ENCODE measurements around the gene IER5.

IER5 gene

DNA sequence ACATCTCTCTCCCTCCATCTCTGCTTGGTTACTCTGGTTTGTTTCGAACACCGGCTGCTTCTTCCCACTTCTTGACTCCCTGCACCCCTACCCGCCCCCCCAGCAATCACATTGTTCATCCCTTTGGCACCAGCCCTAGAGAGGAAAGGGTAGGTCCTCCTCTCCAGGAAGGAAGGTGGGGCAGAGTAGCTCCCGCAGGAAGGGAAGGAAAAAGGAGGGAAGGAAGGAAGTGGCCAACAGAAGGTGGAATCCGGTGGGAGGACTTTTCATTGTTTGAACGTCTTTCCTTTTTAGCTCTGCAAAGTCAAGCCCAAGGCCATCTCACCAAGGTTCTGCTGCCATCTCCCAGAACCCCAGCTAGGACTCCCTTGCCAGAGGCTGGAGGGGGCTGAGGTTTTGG is 18.0 kb downstream of the IER5 start:
- Histone ChIP-seq H3K27ac (peak overlapping the region in 1 of 2 donors; percentile 67), H3K4me3 (no peak overlapping the region), H3K4me1 (peaks cover 0 to 18% (median 8%) of the 10 kb centered on the region in 4 donors), H3K27me3 (no peaks in the 10 kb centered on the region), H3K9me3 (no peaks in the 10 kb centered on the region), H3K36me3 (no peaks in the 10 kb centered on the region)
- intact Hi-C loops (cut with DNase I; ENCODE audit: low total_unique reads), result no loop called here
- TF ChIP-seq, protein P1, sequence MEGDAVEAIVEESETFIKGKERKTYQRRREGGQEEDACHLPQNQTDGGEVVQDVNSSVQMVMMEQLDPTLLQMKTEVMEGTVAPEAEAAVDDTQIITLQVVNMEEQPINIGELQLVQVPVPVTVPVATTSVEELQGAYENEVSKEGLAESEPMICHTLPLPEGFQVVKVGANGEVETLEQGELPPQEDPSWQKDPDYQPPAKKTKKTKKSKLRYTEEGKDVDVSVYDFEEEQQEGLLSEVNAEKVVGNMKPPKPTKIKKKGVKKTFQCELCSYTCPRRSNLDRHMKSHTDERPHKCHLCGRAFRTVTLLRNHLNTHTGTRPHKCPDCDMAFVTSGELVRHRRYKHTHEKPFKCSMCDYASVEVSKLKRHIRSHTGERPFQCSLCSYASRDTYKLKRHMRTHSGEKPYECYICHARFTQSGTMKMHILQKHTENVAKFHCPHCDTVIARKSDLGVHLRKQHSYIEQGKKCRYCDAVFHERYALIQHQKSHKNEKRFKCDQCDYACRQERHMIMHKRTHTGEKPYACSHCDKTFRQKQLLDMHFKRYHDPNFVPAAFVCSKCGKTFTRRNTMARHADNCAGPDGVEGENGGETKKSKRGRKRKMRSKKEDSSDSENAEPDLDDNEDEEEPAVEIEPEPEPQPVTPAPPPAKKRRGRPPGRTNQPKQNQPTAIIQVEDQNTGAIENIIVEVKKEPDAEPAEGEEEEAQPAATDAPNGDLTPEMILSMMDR (IDR thresholded peaks at IDR 0.05), result no peak
- peak in 1 of 2 donors; percentile 44 for DNase-seq

DNA sequence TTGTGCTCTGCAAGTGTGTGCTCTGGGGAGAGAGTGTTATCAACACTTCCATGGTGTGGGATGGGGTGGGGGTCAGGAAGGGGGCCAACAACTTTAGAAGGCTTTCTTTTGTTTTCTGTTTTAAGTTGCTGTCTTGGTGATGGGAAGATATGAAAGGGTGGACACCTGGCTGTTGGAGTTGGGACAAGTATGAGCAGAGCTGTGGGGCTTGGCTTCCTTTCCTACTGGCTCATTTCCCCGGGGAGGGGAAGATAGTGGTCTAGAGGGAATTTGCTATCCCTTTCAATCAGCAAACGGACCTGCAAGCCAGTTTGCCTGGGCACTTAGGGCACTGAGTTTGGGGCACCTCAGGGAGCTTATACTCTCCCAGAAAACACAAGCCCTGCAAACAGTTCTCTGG is 19.2 kb downstream of the IER5 start:
- peaks cover 0 to 26% (median 19%) of the 10 kb centered on the region in 4 donors for H3K4me1 ChIP-seq
- no peak overlapping the region for H3K27ac ChIP-seq
- no peak for DNase-seq
- intact Hi-C loops (cut with DNase I; ENCODE audit: low total_unique reads), result no loop called here
- no peaks in the 10 kb centered on the region for H3K36me3 ChIP-seq
- H3K9me3 ChIP-seq, result no peaks in the 10 kb centered on the region
- TF ChIP-seq, protein P1 (IDR thresholded peaks at IDR 0.05), result no peak
- H3K4me3 ChIP-seq, result no peak overlapping the region
- no peaks in the 10 kb centered on the region for H3K27me3 ChIP-seq

DNA sequence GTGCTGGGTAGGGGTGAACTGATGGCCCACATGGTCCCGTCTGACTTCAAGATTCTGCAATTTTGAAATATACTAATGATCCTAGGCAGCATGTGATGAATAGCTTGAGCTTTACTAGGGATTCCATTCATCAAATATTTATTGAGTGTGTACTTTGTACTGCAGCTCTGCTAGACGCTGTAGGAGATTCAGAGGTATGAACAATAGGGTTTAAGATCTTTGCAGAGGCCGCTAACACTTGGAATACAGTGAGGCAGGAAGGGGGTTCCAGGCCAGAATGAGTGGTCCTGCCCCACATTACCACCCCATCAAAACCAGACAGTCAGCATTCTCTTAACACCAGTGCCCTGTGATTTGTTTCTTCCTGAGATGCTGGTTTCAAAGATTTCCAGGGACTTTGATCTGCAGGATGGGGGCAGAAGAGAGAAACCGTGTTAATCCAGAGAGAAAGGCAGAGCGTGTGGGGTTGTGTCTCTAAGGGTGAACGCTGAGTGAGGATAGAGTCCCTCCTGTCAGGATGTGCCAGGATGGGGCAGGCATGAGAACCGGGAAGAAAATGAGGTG is 19.9 kb downstream of the IER5 start:
- Histone ChIP-seq H3K4me1 (peaks cover 0 to 33% (median 26%) of the 10 kb centered on the region in 4 donors), H3K36me3 (no peaks in the 10 kb centered on the region), H3K27ac (no peak overlapping the region), H3K9me3 (no peaks in the 10 kb centered on the region), H3K4me3 (no peak overlapping the region), H3K27me3 (no peaks in the 10 kb centered on the region)
- intact Hi-C loops (cut with DNase I; ENCODE audit: low total_unique reads), result no loop called here
- TF ChIP-seq, protein P1 (IDR thresholded peaks at IDR 0.05), result no peak
- no peak for DNase-seq

DNA sequence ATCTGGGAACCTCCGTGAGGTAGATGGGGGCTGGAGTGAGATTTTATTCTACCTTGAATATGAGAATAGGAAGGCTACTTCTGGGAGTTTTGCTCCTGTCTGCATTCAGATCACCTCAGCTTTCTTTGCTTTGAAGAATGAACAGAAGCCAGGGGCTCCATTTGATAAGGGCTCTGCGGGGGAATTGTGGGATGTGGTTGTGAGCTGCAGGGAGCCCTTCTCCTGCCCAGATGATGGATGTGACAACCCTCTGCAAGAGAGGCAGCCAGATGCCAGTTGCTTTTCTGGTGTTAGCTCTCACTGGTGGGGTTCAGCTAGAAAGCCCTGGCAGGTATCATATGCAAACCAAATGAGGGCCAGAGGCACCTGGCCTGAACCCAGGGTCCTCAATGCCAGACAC is 21.5 kb downstream of the IER5 start:
- TF ChIP-seq, protein P1 (IDR thresholded peaks at IDR 0.05), result no peak
- intact Hi-C loops (cut with DNase I; ENCODE audit: low total_unique reads), result no loop called here
- H3K4me1 ChIP-seq, result peaks cover 0 to 27% (median 23%) of the 10 kb centered on the region in 4 donors
- H3K36me3 ChIP-seq, result no peaks in the 10 kb centered on the region
- no peak overlapping the region for H3K27ac ChIP-seq
- no peaks in the 10 kb centered on the region for H3K27me3 ChIP-seq
- no peaks in the 10 kb centered on the region for H3K9me3 ChIP-seq
- DNase-seq, result no peak
- no peak overlapping the region for H3K4me3 ChIP-seq

DNA sequence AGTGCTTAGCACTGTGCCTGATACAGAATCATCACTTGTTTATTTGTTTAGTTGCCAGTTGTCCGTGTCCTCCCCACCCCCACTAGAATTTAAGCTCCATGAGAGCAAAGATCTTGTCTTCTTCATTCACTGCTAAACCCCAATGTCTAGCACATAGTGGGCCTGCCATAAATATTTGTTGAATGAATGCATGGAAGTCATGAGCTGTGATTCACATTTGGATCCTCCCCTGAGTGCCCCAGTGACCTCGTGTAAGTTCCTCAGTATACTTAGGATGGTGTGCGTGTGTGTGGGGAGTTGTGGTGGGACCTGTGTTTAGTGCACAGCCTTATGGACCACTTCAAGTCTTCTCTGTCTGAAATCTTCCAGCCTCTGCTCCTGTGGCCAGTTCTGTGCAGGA is 23.1 kb downstream of the IER5 start:
- Histone ChIP-seq H3K4me3 (no peak overlapping the region), H3K27ac (peak overlapping the region in 1 of 2 donors; percentile 53), H3K4me1 (peaks cover 0 to 23% (median 18%) of the 10 kb centered on the region in 4 donors)

More for the DNA sequence above, 23.1 kb downstream of the IER5 start:
- Histone ChIP-seq H3K27me3 (no peaks in the 10 kb centered on the region), H3K9me3 (no peaks in the 10 kb centered on the region), H3K36me3 (no peaks in the 10 kb centered on the region)
- intact Hi-C loops (cut with DNase I; ENCODE audit: low total_unique reads), result no loop called here
- no peak for DNase-seq
- TF ChIP-seq, protein P1 (IDR thresholded peaks at IDR 0.05), result no peak
